ENCODE results near the gene GNAZ.

DNA sequence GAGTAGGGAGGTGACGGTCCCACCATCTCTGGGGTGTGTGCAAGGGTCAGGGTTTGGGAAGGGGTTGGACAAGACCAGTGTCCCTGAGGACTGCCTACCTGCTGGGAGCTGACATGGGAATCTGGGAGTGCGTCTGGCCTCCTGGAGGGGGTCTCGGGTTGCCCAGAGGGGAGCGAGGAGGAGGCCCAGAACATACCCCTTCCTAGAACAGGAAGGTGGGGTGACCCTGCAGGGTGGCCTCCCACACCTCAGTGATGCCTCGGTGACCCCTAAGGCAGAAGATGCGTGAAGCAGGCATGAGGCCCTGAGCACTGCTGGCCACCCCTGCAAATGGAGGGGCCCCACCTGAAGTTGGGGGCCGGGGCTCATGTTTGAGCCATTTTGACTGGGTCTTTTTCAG lies 45.0 kb downstream of the GNAZ start:
- no peak for TF ChIP-seq CTCF (IDR thresholded peaks at IDR 0.05)
- TF ChIP-seq POLR2A (IDR thresholded peaks at IDR 0.05): no peak
- TF ChIP-seq POLR2AphosphoS5 (IDR thresholded peaks at IDR 0.05): no peak
